AG09309 (cell line): ENCODE data around the gene ITPK1.

ENCODE experiments used
- DNase-seq: peaks from one replicate; pipeline ENCODE4 v3.0.0-alpha.2; 2010; ENCODE audit warnings: low read depth
- H3K4me3 ChIP-seq: 2 replicates; pipeline ENCODE4 v1.5.1; 2011; ENCODE audit warnings: mild to moderate bottlenecking, low read depth, low read length, moderate library complexity; ENCODE audit not compliant: control insufficient read depth
- CTCF ChIP-seq: IDR thresholded peaks from 2 replicates; pipeline ENCODE4 v1.5.1; 2011; ENCODE audit warnings: mild to moderate bottlenecking, low read depth, low read length, inconsistent platforms; ENCODE audit not compliant: insufficient read depth, control insufficient read depth; ENCODE audit errors: missing control alignments

ITPK1 gene

GRCh38 chr14:93126111-93126510 is 10.4 kb upstream of the ITPK1 start:
- DNase-seq: no peak
- no peak for TF ChIP-seq CTCF
- H3K4me3 ChIP-seq: no peak overlapping the region

- H3K4me3 ChIP-seq: no peak overlapping the region
- no peak for DNase-seq
- no peak for TF ChIP-seq CTCF
These were observed 7.1 kb upstream of the ITPK1 start for GRCh38 chr14:93122826-93123225.

- DNase-seq: no peak
- TF ChIP-seq CTCF: no peak
- no peak overlapping the region for H3K4me3 ChIP-seq
These were observed 5.5 kb upstream of the ITPK1 start for GRCh38 chr14:93121030-93121834.

GRCh38 chr14:93120517-93120916 is 4.8 kb upstream of the ITPK1 start:
- DNase-seq: no peak
- no peak for TF ChIP-seq CTCF
- H3K4me3 ChIP-seq: no peak overlapping the region

GRCh38 chr14:93116676-93117200 is 1.0 kb upstream of the ITPK1 start:
- H3K4me3 ChIP-seq: peak overlapping the region; percentile 59
- TF ChIP-seq CTCF: no peak
- DNase-seq: no peak

GRCh38 chr14:93115069-93115820 is 480 bp downstream of the ITPK1 start:
- peak overlapping the region; percentile 60 for H3K4me3 ChIP-seq
- no peak for DNase-seq
- no peak for TF ChIP-seq CTCF
